ENCODE data around the gene KNTC1. TPM values are rescaled to one million over a fixed set of nuclear protein-coding genes. Genes with fewer than 3 reads are reported as not detected.
"Not testable (repeated sequence)": the region's sequence is repeated elsewhere in the genome, so short reads cannot be mapped to it uniquely, and the experiment has no call there.

Gene KNTC1
- total and polyA plus RNA-seq, 11 donors = 2.1 to 10.4 (median 2.8) TPM

DNA sequence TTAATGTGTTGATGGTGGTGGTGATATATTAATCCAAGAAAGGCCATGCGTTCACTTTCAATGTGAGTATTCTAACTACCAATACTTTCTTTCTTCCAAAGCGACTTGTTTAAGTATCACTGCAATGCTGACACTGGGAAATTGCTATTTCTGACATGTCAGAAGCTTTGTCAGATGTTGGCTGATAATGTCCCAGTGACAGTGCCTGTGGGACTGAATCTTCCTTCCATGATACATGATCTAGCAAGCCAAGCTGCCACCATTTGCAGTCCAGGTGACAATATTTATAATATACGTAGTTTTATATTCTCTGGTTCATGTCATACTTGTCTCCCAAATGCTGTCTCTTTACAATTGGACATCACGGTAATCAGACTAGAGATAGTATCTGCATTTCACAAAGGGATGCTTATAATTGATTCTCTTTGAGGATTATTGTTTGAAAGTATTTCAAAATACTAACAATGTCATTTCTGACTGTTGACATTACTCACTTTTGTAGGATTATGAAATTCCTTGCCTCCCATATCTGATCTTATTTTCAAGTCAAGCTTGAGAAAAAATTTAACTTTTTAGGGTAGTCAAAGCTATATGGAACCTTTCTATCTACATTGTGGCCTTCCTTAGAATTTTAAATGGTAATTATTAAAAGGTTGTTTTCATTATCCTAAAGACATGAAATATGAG, 57.3 kb downstream of the KNTC1 start:
- DNase-seq (no peak), ATAC-seq (no peak)
- no peaks in the 10 kb centered on the region for H3K9me3 ChIP-seq
- TF ChIP-seq, protein P1, sequence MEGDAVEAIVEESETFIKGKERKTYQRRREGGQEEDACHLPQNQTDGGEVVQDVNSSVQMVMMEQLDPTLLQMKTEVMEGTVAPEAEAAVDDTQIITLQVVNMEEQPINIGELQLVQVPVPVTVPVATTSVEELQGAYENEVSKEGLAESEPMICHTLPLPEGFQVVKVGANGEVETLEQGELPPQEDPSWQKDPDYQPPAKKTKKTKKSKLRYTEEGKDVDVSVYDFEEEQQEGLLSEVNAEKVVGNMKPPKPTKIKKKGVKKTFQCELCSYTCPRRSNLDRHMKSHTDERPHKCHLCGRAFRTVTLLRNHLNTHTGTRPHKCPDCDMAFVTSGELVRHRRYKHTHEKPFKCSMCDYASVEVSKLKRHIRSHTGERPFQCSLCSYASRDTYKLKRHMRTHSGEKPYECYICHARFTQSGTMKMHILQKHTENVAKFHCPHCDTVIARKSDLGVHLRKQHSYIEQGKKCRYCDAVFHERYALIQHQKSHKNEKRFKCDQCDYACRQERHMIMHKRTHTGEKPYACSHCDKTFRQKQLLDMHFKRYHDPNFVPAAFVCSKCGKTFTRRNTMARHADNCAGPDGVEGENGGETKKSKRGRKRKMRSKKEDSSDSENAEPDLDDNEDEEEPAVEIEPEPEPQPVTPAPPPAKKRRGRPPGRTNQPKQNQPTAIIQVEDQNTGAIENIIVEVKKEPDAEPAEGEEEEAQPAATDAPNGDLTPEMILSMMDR (IDR thresholded peaks at IDR 0.05) = no peak
- TF ChIP-seq POLR2A (IDR thresholded peaks at IDR 0.05) = no peak
- no peak overlapping the region for H3K4me3 ChIP-seq
- H3K4me1 ChIP-seq = no peaks in the 10 kb centered on the region
- WGBS, 4 donors = 94 to 97% (median 96%) methylated on average over 4 of the region's 4 CpGs
- peaks cover 0 to 79% (median 20%) of the 10 kb centered on the region in 9 donors for H3K36me3 ChIP-seq
- H3K27ac ChIP-seq = no peak overlapping the region
- H3K27me3 ChIP-seq = no peaks in the 10 kb centered on the region
- intact Hi-C loops (cut with DNase I) = no loop called here

DNA sequence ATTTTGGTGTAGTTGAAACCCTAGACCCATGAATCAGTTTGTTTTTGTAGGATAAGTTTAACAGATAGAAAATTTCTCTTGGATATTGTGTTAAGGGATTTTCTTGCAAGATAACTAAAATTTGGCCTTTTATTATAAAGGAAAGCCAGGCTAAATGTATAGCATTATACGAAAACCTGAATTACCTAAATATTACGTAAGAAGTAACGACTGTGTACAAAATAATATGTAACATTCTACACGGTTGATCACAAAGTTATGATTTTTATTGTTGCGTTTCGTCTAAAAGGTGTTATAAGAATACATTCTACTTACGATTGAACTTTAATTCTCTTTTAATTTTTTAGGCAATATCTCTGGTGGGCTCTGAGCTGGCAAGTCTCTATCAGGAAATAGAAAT, 63.9 kb downstream of the KNTC1 start:
- TF ChIP-seq, protein P1 (IDR thresholded peaks at IDR 0.05) = no peak
- TF ChIP-seq POLR2A (IDR thresholded peaks at IDR 0.05) = no peak
- H3K27me3 ChIP-seq = no peaks in the 10 kb centered on the region
- intact Hi-C loops (cut with DNase I) = no loop called here
- H3K4me1 ChIP-seq = peaks cover 0 to 4% (median 0%) of the 10 kb centered on the region in 12 donors
- ATAC-seq (no peak), DNase-seq (no peak)
- H3K36me3 ChIP-seq = peaks cover 0 to 64% (median 15%) of the 10 kb centered on the region in 9 donors
- no peak overlapping the region for H3K4me3 ChIP-seq
- no peaks in the 10 kb centered on the region for H3K9me3 ChIP-seq
- no peak overlapping the region for H3K27ac ChIP-seq
- 95 to 97% (median 96%) methylated on average over 7 of the region's 7 CpGs for WGBS, 4 donors

DNA sequence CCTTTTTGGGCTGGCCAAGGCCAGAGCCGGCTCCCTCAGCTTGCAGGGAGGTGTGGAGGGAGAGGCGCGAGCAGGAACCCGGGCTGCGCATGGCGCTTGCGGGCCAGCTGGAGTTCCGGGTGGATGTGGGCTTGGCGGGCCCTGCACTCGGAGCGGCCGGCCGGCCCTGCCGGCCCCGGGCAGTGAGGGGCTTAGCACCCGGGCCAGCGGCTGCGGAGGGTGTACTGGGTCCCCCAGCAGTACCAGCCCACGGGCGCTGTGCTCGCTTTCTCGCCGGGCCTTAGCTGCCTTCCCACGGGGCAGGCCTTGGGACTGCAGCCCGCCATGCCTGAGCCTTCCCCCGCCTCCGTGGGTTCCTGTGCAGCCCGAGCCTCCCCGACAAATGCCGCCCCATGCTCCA, 64.9 kb downstream of the KNTC1 start:
- H3K4me1 ChIP-seq; H3K4me3 ChIP-seq; DNase-seq; intact Hi-C loops (cut with DNase I); H3K9me3 ChIP-seq; H3K27me3 ChIP-seq; H3K27ac ChIP-seq; ATAC-seq: not testable (repeated sequence)
- peaks cover 0 to 54% (median 15%) of the 10 kb centered on the region in 9 donors for H3K36me3 ChIP-seq
- WGBS, 4 donors = 98 to 100% (median 98%) methylated on average over 9 to 30 of the region's 30 CpGs

DNA sequence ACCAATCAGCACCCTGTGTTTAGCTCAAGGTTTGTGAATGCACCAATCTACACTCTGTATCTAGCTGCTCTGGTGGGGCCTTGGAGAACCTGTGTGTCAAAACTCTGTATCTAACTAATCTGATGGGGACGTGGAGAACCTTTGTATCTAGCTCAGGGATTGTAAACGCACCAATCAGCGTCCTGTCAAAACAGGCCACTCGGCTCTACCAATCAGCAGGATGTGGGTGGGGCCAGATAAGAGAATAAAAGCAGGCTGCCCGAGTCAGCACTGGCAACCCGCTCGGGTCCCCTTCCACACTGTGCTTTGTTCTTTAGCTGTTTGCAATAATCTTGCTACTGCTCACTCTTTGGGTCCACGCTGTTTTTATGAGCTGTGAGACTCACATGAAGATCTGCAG, 65.5 kb downstream of the KNTC1 start:
- ATAC-seq; H3K4me3 ChIP-seq; DNase-seq; H3K27ac ChIP-seq; H3K27me3 ChIP-seq; H3K9me3 ChIP-seq; intact Hi-C loops (cut with DNase I); H3K4me1 ChIP-seq: not testable (repeated sequence)
- H3K36me3 ChIP-seq = peaks cover 0 to 51% (median 15%) of the 10 kb centered on the region in 9 donors
- WGBS, 4 donors = 73 to 94% (median 89%) methylated on average over 8 of the region's 8 CpGs

DNA sequence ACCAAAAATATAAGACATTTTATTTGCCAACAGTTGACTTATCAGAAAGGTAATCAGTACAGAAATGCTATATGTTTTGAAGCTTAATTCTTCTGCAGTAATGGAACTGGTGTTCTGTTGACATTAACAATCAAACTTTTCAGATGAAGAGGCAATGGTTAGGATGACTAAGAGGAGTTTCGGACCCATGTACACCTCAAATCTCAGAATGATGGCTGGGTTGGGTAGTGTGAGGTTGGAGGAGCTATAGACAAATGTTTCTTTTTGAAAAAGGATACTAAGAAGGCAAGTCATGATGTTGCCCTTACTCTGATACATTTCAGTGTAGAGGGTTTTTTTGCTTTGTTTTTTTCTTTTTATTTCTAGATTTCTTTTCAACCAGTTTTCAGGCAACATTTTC, 66.9 kb downstream of the KNTC1 start:
- intact Hi-C loops (cut with DNase I) = no loop called here
- peaks cover 0 to 43% (median 15%) of the 10 kb centered on the region in 9 donors for H3K36me3 ChIP-seq
- DNase-seq = no peak
- peaks cover 0 to 4% (median 0%) of the 10 kb centered on the region in 12 donors for H3K4me1 ChIP-seq
- H3K9me3 ChIP-seq = no peaks in the 10 kb centered on the region
- no peak for TF ChIP-seq POLR2A (IDR thresholded peaks at IDR 0.05)
- TF ChIP-seq, protein P1 (IDR thresholded peaks at IDR 0.05) = no peak
- H3K27me3 ChIP-seq = no peaks in the 10 kb centered on the region
- no peak overlapping the region for H3K27ac ChIP-seq
- ATAC-seq = no peak
- no peak overlapping the region for H3K4me3 ChIP-seq
- WGBS, 4 donors = 97 to 100% (median 99%) methylated on average over 1 of the region's 1 CpG

Data from heart left ventricle (tissue), 16 donors.